D341Med (cell line): ENCODE measurements around the gene PPIP5K1.
"Not testable (repeated sequence)": the region's sequence is repeated elsewhere in the genome, so short reads cannot be mapped to it uniquely, and the experiment has no call there.

Experiments
- DNase-seq: peaks from one replicate; pipeline ENCODE4 v3.0.0; 2012; ENCODE audit warnings: low spot score

The PPIP5K1 gene

DNA sequence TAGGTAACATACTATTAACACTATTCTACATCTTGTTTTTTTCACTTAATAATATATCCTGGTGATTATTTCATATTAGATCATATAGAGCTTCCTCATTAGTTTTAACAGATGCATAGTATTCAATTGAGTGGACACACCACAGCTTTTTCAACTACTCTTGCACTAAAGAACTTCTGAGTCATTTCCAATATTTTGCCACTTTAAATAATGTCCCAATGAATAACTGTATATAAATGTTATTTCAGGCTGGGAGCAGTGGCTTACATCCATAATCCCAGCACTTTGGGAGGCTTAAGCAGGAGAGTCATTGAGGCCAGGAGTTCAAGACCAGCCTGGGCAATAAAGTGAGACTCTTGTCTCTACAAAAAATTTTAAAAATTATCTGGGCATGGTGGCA, 45.7 kb downstream of the PPIP5K1 start:
- DNase-seq, result no peak

DNA sequence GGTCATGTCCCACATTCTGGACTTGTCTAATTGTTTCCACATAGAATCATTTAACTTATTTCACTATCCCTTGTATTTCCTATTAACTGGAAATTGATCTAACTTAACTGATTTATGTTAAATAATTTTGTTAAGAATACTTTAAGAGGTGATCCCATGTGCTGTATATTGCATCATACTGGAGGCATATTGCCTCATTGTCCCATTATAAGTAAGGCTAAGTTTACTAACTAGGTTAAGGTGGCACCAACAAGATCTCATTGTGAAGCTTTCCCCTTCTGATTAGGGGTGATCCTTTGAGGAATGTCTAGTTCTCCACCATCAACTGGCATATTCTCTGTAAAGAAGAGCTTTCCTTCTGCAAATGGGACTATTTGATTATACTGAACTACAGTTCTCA, 48.2 kb downstream of the PPIP5K1 start:
- DNase-seq, result no peak

DNA sequence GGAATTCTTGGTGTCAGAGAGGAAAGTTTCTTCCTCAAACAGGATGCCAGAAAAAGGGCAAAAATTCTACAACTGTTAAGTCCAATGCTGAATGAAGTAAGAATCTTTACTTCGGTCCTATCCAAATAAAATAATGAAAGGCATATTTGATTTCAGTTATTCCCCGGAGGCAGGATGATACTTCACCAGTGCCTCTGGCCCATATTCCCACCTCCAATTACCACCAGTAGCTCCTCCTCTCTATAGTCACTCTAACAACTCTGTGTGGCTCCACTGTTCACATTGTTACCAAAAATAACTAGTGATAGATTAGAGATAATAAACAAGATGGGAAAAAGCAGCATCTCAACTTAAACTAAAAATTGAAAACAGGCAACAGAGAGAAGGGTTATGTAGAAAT, 51.9 kb downstream of the PPIP5K1 start:
- DNase-seq, result no peak

DNA sequence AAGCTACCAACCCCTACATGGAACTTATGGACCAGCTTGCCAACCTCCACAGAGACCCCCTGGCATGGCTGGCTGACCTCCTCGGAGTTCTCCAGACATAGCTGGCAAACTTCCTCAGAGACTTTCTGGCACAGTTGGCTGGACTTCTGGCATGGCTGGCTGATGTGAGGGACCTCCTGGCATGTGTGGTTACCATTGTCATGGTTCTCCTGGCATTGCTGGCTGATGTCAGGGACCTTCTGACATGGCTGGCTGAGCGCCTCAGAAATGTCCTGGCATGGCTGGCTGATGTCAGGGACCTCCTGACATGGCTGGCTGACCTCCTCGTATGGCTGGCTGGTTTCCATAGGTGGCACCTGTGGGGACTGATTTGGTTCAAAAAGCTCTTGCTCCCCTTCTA, 55.1 kb downstream of the PPIP5K1 start:
- DNase-seq, result no peak

DNA sequence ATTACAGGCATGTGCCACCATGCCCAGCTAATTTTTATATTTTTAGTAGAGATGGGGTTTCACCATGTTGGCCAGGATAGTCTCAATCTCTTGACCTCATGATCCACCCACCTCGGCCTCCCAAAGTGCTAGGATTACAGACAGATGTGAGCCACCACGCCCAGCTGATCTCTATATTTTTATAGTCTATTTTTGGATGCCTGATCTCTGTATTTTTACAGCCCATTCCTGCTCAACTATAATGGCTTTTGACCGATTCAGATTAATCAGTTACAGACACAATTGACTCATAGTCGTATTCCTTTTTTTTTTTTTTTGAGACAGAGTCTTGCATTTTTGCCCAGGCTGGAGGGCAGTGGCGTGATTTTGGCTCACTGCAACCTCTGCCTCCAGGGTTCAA, 57.2 kb downstream of the PPIP5K1 start:
- not testable (repeated sequence) for DNase-seq

DNA sequence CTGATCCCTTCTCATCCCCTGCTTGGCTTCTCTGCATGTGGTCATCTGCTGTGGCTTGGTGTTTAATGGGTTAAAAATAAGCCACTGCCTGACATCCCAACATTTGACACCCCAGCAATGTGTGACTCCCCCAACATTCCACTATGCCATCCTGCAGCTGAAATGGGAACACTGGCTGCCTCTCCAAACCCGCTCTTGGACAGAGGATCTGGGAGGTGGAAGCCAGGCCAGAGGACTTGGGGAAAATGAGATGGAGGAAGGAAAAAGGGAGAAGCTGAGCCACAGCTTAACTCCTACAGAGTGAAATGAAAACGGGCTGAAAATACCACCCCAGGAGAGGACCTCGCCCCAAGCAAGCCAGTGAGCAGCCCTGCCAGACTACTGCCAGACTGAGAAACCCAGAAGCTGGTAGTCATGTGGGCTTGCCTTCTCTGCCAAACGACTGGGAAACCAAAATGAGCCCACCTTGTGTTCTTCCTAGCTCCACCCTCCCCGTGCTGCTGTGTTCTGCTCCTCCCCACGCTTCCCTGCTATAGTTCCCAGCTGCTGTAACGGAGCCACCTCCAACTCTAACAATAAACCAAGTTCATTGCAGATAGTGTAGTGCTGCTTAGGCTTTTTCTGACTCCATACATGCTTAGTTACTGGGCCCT, 58.9 kb downstream of the PPIP5K1 start:
- DNase-seq, result no peak

DNA sequence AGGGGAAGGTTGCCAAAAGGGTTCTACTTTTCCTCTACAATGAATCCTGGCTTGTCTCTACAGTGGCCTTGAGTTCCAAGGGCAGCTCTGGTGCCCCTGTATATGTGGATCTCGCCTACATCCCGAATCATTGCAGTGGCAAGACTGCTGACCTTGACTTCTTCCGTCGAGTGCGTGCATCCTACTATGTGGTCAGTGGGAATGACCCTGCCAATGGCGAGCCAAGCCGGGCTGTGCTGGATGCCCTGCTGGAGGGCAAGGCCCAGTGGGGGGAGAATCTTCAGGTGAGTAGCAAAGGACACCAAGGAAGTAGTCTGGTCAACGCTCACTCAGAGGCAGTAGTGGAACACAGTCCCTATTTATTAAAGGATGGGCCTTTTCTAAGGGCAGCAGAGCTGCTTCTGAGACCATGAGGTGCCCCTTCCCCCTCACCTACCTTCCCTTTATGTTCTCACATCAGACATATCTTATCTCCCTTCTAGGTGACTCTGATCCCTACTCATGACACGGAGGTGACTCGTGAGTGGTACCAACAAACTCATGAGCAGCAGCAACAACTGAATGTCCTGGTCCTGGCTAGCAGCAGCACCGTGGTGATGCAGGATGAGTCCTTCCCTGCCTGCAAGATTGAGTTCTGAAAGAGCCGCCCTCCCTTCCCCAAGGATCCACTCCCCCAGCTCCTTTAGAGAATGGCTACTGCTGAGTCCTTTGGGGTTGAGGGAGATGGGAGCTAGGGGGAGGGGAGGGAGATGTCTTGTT, 60.2 kb downstream of the PPIP5K1 start:
- no peak for DNase-seq

DNA sequence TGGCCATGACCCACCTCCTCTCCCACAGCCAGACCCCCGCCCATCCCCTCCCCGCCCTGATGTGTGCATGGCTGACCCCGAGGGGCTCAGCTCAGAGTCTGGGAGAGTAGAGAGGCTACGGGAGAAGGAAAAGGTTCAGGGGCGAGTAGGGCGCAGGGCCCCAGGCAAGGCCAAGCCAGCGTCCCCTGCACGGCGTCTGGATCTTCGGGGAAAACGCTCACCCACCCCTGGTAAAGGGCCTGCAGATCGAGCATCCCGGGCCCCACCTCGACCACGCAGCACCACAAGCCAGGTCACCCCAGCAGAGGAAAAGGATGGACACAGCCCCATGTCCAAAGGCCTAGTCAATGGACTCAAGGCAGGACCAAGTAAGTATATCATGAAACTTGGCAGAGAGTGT, 60.9 kb downstream of the PPIP5K1 start:
- no peak for DNase-seq

DNA sequence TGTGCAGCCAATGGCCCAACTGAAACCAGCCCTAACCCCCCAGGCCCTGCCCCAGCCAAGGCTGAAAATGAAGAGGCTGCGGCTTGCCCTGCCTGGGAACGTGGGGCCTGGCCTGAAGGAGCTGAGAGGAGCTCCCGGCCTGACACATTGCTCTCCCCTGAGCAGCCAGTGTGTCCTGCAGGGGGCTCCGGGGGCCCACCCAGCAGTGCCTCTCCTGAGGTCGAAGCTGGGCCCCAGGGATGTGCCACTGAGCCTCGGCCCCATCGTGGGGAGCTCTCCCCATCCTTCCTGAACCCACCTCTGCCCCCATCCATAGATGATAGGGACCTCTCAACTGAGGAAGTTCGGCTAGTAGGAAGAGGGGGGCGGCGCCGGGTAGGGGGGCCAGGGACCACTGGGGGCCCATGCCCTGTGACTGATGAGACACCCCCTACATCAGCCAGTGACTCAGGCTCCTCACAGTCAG, 61.4 kb downstream of the PPIP5K1 start:
- no peak for DNase-seq

DNA sequence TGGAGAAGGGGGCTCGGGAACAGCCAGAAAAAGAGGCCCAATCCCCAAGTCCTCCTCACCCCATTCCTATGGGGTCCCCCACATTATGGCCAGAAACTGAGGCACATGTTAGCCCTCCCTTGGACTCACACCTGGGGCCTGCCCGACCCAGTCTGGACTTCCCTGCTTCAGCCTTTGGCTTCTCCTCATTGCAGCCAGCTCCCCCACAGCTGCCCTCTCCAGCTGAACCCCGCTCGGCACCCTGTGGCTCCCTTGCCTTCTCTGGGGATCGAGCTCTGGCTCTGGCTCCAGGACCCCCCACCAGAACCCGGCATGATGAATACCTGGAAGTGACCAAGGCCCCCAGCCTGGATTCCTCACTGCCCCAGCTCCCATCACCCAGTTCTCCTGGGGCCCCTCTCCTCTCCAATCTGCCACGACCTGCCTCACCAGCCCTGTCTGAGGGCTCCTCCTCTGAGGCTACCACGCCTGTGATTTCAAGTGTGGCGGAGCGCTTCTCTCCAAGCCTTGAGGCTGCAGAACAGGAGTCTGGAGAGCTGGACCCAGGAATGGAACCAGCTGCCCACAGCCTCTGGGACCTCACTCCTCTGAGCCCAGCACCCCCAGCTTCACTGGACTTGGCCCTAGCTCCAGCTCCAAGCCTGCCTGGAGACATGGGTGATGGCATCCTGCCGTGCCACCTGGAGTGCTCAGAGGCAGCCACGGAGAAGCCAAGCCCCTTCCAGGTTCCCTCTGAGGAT, 62.0 kb downstream of the PPIP5K1 start:
- DNase-seq, result no peak

DNA sequence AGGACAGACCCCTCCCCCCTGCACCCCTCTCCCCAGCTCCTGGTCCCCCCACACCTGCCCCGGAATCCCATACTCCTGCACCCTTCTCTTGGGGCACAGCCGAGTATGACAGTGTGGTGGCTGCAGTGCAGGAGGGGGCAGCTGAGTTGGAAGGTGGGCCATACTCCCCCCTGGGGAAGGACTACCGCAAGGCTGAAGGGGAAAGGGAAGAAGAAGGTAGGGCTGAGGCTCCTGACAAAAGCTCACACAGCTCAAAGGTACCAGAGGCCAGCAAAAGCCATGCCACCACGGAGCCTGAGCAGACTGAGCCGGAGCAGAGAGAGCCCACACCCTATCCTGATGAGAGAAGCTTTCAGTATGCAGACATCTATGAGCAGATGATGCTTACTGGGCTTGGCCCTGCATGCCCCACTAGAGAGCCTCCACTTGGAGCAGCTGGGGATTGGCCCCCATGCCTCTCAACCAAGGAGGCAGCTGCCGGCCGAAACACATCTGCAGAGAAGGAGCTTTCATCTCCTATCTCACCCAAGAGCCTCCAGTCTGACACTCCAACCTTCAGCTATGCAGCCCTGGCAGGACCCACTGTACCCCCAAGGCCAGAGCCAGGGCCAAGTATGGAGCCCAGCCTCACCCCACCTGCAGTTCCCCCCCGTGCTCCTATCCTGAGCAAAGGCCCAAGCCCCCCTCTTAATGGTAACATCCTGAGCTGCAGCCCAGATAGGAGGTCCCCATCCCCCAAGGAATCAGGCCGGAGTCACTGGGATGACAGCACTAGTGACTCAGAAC, 62.8 kb downstream of the PPIP5K1 start:
- DNase-seq, result no peak

DNA sequence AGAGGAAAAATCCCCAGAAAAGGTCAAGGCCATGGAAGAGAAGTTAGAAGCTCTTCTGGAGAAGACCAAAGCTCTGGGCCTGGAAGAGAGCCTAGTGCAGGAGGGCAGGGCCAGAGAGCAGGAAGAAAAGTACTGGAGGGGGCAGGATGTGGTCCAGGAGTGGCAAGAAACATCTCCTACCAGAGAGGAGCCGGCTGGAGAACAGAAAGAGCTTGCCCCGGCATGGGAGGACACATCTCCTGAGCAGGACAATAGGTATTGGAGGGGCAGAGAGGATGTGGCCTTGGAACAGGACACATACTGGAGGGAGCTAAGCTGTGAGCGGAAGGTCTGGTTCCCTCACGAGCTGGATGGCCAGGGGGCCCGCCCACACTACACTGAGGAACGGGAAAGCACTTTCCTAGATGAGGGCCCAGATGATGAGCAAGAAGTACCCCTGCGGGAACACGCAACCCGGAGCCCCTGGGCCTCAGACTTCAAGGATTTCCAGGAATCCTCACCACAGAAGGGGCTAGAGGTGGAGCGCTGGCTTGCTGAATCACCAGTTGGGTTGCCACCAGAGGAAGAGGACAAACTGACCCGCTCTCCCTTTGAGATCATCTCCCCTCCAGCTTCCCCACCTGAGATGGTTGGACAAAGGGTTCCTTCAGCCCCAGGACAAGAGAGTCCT, 63.6 kb downstream of the PPIP5K1 start:
- no peak for DNase-seq

DNA sequence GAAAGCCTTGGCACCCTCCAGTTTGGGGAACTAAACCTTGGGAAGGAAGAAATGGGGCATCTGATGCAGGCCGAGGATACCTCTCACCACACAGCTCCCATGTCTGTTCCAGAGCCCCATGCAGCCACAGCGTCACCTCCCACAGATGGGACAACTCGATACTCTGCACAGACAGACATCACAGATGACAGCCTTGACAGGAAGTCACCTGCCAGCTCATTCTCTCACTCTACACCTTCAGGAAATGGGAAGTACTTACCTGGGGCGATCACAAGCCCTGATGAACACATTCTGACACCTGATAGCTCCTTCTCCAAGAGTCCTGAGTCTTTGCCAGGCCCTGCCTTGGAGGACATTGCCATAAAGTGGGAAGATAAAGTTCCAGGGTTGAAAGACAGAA, 64.9 kb downstream of the PPIP5K1 start:
- DNase-seq, result no peak

DNA sequence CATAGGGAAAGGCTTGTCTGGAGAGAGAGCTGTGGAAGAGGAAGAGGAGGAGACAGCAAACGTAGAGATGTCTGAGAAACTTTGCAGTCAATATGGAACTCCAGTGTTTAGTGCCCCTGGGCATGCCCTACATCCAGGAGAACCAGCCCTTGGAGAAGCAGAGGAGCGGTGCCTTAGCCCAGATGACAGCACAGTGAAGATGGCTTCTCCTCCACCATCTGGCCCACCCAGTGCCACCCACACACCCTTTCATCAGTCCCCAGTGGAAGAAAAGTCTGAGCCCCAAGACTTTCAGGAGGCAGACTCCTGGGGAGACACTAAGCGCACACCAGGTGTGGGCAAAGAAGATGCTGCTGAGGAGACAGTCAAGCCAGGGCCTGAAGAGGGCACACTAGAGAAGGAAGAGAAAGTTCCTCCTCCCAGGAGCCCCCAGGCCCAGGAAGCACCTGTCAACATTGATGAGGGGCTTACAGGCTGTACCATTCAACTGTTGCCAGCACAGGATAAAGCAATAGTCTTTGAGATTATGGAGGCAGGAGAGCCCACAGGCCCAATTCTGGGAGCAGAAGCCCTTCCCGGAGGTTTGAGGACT, 65.7 kb downstream of the PPIP5K1 start:
- DNase-seq, result no peak

DNA sequence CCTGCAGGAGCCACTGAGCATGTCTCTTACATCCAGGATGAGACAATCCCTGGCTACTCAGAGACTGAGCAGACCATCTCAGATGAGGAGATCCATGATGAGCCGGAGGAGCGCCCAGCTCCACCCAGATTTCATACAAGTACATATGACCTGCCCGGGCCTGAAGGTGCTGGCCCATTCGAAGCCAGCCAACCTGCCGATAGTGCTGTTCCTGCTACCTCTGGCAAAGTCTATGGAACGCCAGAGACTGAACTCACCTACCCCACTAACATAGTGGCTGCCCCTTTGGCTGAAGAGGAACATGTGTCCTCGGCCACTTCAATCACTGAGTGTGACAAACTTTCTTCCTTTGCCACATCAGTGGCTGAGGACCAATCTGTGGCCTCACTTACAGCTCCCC, 66.4 kb downstream of the PPIP5K1 start:
- no peak for DNase-seq

DNA sequence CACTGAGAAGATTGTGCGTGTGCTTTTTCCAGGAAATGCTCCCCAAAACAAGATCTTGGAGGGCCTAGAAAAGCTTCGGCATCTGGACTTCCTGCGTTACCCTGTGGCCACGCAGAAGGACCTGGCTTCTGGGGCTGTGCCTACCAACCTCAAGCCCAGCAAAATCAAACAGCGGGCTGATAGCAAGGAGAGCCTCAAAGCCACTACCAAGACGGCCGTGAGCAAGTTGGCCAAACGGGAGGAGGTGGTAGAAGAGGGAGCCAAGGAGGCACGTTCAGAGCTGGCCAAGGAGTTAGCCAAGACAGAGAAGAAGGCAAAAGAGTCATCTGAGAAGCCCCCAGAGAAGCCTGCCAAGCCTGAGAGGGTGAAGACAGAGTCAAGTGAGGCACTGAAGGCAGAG, 67.8 kb downstream of the PPIP5K1 start:
- no peak for DNase-seq

DNA sequence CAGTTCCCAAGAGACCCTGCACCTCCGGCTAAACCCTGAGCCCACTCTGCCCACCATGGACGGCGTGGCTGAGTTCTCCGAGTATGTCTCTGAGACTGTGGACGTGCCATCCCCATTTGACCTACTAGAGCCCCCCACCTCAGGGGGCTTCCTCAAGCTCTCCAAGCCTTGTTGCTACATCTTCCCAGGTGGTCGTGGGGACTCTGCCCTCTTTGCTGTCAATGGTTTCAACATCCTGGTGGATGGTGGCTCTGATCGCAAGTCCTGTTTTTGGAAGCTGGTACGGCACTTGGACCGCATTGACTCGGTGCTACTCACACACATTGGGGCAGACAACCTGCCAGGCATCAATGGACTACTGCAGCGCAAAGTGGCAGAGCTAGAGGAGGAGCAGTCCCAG, 68.6 kb downstream of the PPIP5K1 start:
- DNase-seq, result no peak

DNA sequence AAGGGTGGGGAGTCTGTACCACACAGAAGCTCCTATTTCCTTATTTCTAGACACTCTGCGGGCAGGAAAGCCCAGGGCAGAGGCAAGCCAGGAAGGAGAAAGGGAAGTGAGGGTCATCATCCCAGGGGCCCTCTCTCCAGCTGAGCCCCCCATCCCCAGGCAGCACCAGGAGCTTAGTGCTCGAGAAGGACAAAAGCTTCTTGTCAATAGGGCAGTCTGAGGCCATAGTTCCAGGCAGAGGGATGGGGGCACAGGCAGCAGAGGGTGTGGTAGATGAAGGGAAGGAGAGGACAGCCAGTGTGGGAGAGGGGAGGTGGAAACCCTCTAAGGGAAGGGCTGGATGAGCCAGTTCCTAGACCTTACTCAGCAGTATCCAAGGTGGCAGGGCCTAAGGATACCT, 69.9 kb downstream of the PPIP5K1 start:
- no peak for DNase-seq

DNA sequence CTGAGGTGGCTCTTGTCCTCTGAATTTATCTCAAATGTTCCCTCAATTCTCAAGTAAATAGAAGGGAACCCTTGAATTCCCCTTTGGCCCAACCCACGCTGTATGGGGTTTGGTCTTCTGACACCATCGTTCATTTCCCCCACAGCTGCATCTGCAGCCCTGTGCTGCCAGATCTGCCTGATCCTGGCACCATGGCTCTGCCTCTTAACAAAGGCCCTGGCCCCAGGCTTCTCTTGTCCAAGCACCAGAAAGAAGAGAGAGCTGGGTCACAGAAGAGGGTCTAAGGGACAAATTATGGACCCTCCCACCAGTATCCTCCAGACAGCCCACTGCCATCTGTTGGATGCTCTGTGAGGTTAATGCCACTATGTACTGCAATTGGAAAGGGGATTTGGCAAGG, 70.8 kb downstream of the PPIP5K1 start:
- DNase-seq, result no peak

DNA sequence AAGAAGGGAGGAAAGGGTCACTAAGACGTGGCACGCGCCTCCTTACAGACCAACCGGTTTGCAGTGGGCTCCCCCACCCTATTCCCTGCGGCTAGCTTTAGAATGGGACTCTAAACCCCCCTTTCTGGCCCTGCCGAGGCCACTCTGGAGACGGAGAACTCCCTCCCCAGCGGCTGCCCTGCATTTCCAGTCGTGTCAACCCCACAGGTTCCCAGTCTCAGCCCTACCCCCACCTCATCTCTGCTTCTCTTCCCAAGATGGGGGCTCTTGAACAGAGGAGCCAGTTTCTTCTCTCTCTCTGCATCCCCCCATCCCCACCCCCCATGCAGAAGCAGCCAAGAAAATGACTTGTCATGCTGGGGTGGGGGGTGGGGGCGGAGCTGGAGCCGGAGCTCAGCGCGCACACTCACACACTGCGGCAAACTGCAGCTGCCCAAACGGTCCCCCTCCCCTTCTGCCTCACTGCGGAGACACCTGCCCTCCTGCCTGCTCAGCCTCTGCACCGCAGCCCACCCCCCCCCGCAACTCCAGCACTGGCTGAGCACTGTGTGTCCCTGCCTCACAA, 71.7 kb downstream of the PPIP5K1 start:
- DNase-seq, result no peak
